Smooth muscle cell (in vitro differentiated cells): ENCODE results near the gene SLCO3A1. TPM values are rescaled to one million over a fixed set of nuclear protein-coding genes. Genes with fewer than 3 reads are reported as not detected.

Experiments used
- DNase-seq: peaks from one replicate; lab custom pipeline; 2025; ENCODE audit not compliant: unreplicated experiment; lab: John Stamatoyannopoulos, UW
- H2AFZ ChIP-seq: fragments of 200-600 bp; sonication (generic); 2 replicates; pipeline ENCODE4 v1.6.0; 2016; ENCODE audit warnings: antibody characterized with exemption, low read depth, mild to moderate bottlenecking
- H3F3A ChIP-seq: fragments of 200-600 bp; sonication (generic); 2 replicates; pipeline ENCODE4 v1.6.0; 2017; ENCODE audit warnings: antibody characterized with exemption, low read depth
- H3K27ac ChIP-seq: fragments of 200-600 bp; sonication (generic); 2 replicates; pipeline ENCODE4 v1.5.1; 2016; ENCODE audit warnings: low read depth, mild to moderate bottlenecking
- H3K27me3 ChIP-seq: fragments of 200-600 bp; sonication (generic); 2 replicates; pipeline ENCODE4 v1.6.1; 2016; ENCODE audit warnings: low read depth, mild to moderate bottlenecking
- H3K36me3 ChIP-seq: fragments of 200-600 bp; sonication (generic); 2 replicates; pipeline ENCODE4 v1.5.1; 2016; ENCODE audit warnings: low read depth
- H3K4me1 ChIP-seq: fragments of 200-600 bp; sonication (generic); 2 replicates; pipeline ENCODE4 v1.5.1; 2016; ENCODE audit warnings: low read depth
- H3K4me2 ChIP-seq: fragments of 200-600 bp; sonication (generic); 2 replicates; pipeline ENCODE4 v1.6.0; 2016; ENCODE audit warnings: mild to moderate bottlenecking
- H3K4me3 ChIP-seq: fragments of 200-600 bp; sonication (generic); 2 replicates; pipeline ENCODE4 v1.5.1; 2016; ENCODE audit warnings: mild to moderate bottlenecking
- H3K79me2 ChIP-seq: fragments of 200-600 bp; sonication (generic); 2 replicates; pipeline ENCODE4 v1.6.0; 2016; ENCODE audit warnings: low read depth, mild to moderate bottlenecking
- H3K9ac ChIP-seq: fragments of 200-600 bp; sonication (generic); 2 replicates; pipeline ENCODE4 v1.6.0; 2016; ENCODE audit warnings: low read depth
- H3K9me3 ChIP-seq: fragments of 200-600 bp; sonication (generic); replicated peaks from 2 replicates; pipeline ENCODE4 v1.5.1; 2016; ENCODE audit warnings: low read depth
- H4K20me1 ChIP-seq: fragments of 200-600 bp; sonication (generic); 2 replicates; pipeline ENCODE4 v1.6.0; 2016; ENCODE audit warnings: low read depth
- CTCF ChIP-seq: fragments of 200-600 bp; sonication (generic); IDR thresholded peaks from 2 replicates; pipeline ENCODE4 v1.5.1; 2017; ENCODE audit warnings: borderline replicate concordance, mild to moderate bottlenecking, antibody characterized with exemption; ENCODE audit not compliant: insufficient read depth, poor library complexity, severe bottlenecking
- WGBS: methylation state at CpG from one replicate; pipeline ENCODE4 v1.1.7; 2016; ENCODE audit warnings: low lambda C conversion rate; 5-methylcytosine and 5-hydroxymethylcytosine counted together
- polyA plus RNA-seq: library from polyadenylated mRNA; unstranded; fragments of >200 nt; fragmentation: Nextera tagmentation; extraction: Ambion mirVana; gene quantifications from 2 replicates; pipeline ENCODE4 v1.2.1, GENCODE V29; 2016
- total RNA-seq: library from RNA; depleted of rRNA; stranded (reverse); fragments of >200 nt; gene quantifications from 2 replicates; pipeline ENCODE4 v1.2.3, GENCODE V29; 2014

SLCO3A1 gene
- total and polyA plus RNA-seq, 2 experiments from 2014 or later: 1.3 to 12.6 TPM

- no peak for DNase-seq
- WGBS: 91% methylated on average over 9 of the region's 9 CpGs
- Histone ChIP-seq H3K79me2 (no peaks in the 10 kb centered on the region), H3K4me1 (no peaks in the 10 kb centered on the region), H3K4me2 (no peak overlapping the region), H3K27me3 (no peaks in the 10 kb centered on the region), H2AFZ (no peak overlapping the region), H4K20me1 (no peaks in the 10 kb centered on the region), H3K36me3 (no peaks in the 10 kb centered on the region), H3K4me3 (no peak overlapping the region), H3F3A (no peaks in the 10 kb centered on the region), H3K27ac (no peak overlapping the region), H3K9ac (no peak overlapping the region), H3K9me3 (no peaks in the 10 kb centered on the region)
- no peak for TF ChIP-seq CTCF
Measured at GRCh38 chr15:92050220-92050898, 196.9 kb downstream of the SLCO3A1 start.

- Histone ChIP-seq H3K4me2 (no peak overlapping the region), H3K27me3 (peaks cover 7% of the 10 kb centered on the region), H3F3A (no peaks in the 10 kb centered on the region), H3K9ac (no peak overlapping the region), H4K20me1 (no peaks in the 10 kb centered on the region), H3K36me3 (no peaks in the 10 kb centered on the region), H3K27ac (no peak overlapping the region), H3K9me3 (no peaks in the 10 kb centered on the region), H3K4me1 (no peaks in the 10 kb centered on the region), H2AFZ (no peak overlapping the region), H3K4me3 (no peak overlapping the region), H3K79me2 (no peaks in the 10 kb centered on the region)
- WGBS: 70% methylated on average over 8 of the region's 8 CpGs
- TF ChIP-seq CTCF: no peak
- no peak for DNase-seq
Measured at GRCh38 chr15:92051716-92052115, 198.2 kb downstream of the SLCO3A1 start.

- Histone ChIP-seq H3K27me3 (peaks cover 15% of the 10 kb centered on the region), H3K79me2 (no peaks in the 10 kb centered on the region), H3K4me1 (no peaks in the 10 kb centered on the region), H3K36me3 (no peaks in the 10 kb centered on the region), H3K27ac (no peak overlapping the region), H3K9me3 (no peaks in the 10 kb centered on the region), H2AFZ (no peak overlapping the region), H3K9ac (no peak overlapping the region), H3K4me3 (no peak overlapping the region), H4K20me1 (no peaks in the 10 kb centered on the region), H3F3A (no peaks in the 10 kb centered on the region), H3K4me2 (no peak overlapping the region)
- DNase-seq: no peak
- 66% methylated on average over 5 of the region's 5 CpGs for whole genome bisulfite sequencing
- TF ChIP-seq CTCF: peak; percentile 17
Measured at GRCh38 chr15:92053753-92054316, 200.3 kb downstream of the SLCO3A1 start.

- Histone ChIP-seq H3K27me3 (peaks cover 15% of the 10 kb centered on the region), H3K9ac (no peak overlapping the region), H4K20me1 (no peaks in the 10 kb centered on the region), H3K4me1 (no peaks in the 10 kb centered on the region), H3K36me3 (no peaks in the 10 kb centered on the region), H3K4me2 (no peak overlapping the region), H3K9me3 (no peaks in the 10 kb centered on the region), H2AFZ (no peak overlapping the region), H3K27ac (no peak overlapping the region), H3F3A (no peaks in the 10 kb centered on the region), H3K79me2 (no peaks in the 10 kb centered on the region), H3K4me3 (no peak overlapping the region)
- no peak for TF ChIP-seq CTCF
- 78% methylated on average over 4 of the region's 4 CpGs for WGBS
- no peak for DNase-seq
Measured at GRCh38 chr15:92056875-92057274, 203.4 kb downstream of the SLCO3A1 start.
